HG03565 (cell line): ENCODE results near the gene CUX1.

Source experiments
- ATAC-seq: cut with Tn5 transposase; IDR thresholded peaks from one replicate; pipeline ENCODE4 v1.9.1; 2021; ENCODE audit warnings: mild to moderate bottlenecking, moderate library complexity; ENCODE audit not compliant: unreplicated experiment

Gene CUX1

GRCh38 chr7:102089175-102090098, 272.0 kb downstream of the CUX1 start:
- no peak for ATAC-seq

- ATAC-seq = no peak
These were observed 276.3 kb downstream of the CUX1 start for GRCh38 chr7:102093599-102094315.

GRCh38 chr7:102094316-102094650, 276.9 kb downstream of the CUX1 start:
- no peak for ATAC-seq

- ATAC-seq = no peak
These were observed 278.0 kb downstream of the CUX1 start for GRCh38 chr7:102095321-102096011.

- no peak for ATAC-seq
These were observed 278.5 kb downstream of the CUX1 start for GRCh38 chr7:102096012-102096332.

GRCh38 chr7:102096706-102097427, 279.4 kb downstream of the CUX1 start:
- no peak for ATAC-seq

GRCh38 chr7:102097601-102098161, 280.3 kb downstream of the CUX1 start:
- ATAC-seq = no peak

GRCh38 chr7:102098986-102099385, 281.6 kb downstream of the CUX1 start:
- no peak for ATAC-seq

- no peak for ATAC-seq
These were observed 282.0 kb downstream of the CUX1 start for GRCh38 chr7:102099474-102099873.

GRCh38 chr7:102101111-102101551, 283.7 kb downstream of the CUX1 start:
- ATAC-seq = no peak

GRCh38 chr7:102101926-102102325, 284.5 kb downstream of the CUX1 start:
- ATAC-seq = no peak

- ATAC-seq = no peak
These were observed 285.6 kb downstream of the CUX1 start for GRCh38 chr7:102103027-102103372.

- no peak for ATAC-seq
These were observed 286.8 kb downstream of the CUX1 start for GRCh38 chr7:102104245-102104644.

GRCh38 chr7:102106625-102107024, 289.2 kb downstream of the CUX1 start:
- no peak for ATAC-seq

GRCh38 chr7:102107474-102108104, 290.2 kb downstream of the CUX1 start:
- ATAC-seq = no peak

- no peak for ATAC-seq
These were observed 293.9 kb downstream of the CUX1 start for GRCh38 chr7:102111061-102112041.

GRCh38 chr7:102115181-102115580, 297.8 kb downstream of the CUX1 start:
- ATAC-seq = no peak

- ATAC-seq = no peak
These were observed 298.5 kb downstream of the CUX1 start for GRCh38 chr7:102115931-102116330.

- no peak for ATAC-seq
These were observed 300.3 kb downstream of the CUX1 start for GRCh38 chr7:102117743-102118142.
